Skeletal muscle cell (primary cell): ENCODE measurements around the gene ANO2.
A peak's percentile ranks its signal among the peaks of the same experiment; 100 is the strongest.
"Not testable (repeated sequence)": the region's sequence is repeated elsewhere in the genome, so short reads cannot be mapped to it uniquely, and the experiment has no call there.

Experiments used
- DNase-seq: peaks from one replicate; pipeline ENCODE4 v3.0.0-alpha.2; 2010; ENCODE audit warnings: low read depth
- H3K4me3 ChIP-seq: 2 replicates; pipeline ENCODE4 v1.5.1; 2011; ENCODE audit warnings: low read depth, mild to moderate bottlenecking, control low read depth, low read length, moderate library complexity

The ANO2 gene

DNA sequence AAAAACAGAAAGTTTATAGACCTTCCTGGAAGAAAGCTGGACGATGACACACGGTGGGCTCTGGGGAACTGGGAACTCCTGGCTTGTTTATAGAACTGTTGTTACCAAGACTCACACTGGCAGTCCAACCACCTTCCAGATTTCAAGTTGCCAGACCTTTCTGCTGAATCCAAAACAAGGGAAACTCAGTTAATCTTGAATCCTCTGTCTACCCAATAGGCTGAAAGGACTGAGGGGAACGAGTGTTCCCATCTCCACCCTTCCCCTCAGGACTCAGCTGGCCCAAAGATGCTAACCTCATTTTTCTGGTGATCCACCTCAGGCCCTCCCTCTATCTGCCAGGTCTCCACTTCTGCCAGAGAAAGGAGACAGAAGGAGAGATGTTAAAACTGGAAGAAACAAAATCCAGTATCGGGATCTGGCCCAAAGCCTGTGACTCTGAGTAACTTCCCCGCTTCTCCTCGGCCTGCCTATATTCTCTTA lies 231.4 kb downstream of the ANO2 start:
- H3K4me3 ChIP-seq, result no peak overlapping the region
- DNase-seq, result no peak

DNA sequence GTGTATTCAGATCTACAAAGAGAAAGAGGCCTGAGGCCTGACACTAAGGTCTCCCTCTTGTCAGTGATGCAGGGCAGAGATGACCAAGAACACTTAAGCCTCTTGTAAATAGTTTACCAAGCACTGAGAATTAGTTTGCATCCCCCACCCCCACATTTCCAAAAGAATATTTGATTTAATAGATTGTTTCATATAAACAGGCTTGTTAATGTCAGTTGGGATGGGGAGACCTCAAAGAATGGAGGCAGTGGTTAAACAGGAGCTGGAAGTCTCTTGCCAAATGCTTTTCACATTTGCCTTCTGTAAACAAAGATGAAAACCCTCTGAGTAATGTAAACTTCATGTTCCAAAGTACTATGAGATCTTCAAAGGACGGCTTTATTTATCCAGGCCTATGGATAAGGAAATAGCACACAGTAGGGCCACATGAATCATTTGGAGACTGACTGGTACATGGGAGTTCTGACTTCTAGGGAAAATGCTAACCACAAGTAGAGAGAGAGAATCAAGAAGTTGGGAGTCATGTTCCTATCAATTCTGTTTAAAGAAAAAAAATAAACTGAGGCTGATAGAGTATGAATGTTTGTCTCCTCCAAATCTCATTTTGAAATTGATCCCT lies 234.7 kb downstream of the ANO2 start:
- DNase-seq, result no peak
- H3K4me3 ChIP-seq, result no peak overlapping the region

DNA sequence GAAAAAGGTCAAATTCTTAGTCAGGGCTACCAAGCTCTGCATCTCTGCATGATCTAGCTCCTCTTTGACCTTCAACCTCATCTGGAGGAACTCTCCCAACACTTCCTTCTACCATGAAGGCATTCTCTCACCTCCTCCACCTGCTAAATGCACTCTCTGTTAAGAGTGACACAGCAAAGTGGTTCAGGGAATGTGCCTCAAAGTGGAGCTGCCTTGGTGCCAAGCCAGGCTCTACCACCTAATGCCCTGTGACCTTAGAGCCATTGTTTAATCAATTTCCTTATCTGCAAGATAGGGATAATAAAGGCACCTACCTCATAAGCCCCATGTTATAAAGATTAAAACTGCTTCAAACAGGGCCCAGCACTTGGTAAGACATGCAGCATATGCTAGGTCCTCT lies 236.7 kb downstream of the ANO2 start:
- DNase-seq, result no peak
- H3K4me3 ChIP-seq, result no peak overlapping the region

DNA sequence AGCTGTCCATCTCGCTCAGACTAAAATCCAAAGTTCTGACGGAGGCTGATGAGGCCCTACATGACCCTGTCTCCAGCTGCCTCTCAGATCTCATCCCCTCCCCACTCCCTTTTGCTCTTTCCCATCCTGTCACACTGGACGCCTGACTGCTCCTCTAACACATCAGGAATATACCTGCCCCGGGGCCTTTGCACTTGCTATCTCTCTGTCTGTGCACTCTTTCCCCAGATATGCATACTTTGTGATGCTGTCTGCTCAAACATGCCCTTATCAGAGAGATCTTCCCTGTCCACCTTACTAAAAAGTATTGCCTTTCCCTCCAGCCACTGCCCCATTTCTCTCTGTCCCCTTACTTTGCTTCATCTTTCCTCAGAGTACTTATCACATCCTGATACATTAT lies 238.8 kb downstream of the ANO2 start:
- DNase-seq, result no peak
- H3K4me3 ChIP-seq, result no peak overlapping the region

DNA sequence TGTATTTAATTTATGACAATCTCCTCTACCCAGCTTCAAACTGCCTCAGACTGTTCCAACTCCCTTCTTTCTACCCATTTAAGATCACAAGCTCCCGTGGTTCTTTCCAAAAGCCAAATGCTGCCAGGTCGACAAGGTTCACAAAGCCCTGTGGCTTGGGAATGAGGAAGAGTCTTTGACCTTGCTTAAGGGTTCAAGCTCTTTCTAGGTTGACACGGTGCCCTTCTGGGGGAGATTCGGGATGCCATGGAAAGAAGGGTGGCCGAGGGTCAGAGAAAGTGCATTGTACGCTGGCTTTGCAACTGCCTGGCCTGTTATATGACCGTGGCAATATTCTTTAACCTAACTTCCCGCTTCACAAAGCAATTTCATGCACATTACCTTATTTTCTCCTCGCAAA lies 239.3 kb downstream of the ANO2 start:
- no peak overlapping the region for H3K4me3 ChIP-seq
- no peak for DNase-seq

DNA sequence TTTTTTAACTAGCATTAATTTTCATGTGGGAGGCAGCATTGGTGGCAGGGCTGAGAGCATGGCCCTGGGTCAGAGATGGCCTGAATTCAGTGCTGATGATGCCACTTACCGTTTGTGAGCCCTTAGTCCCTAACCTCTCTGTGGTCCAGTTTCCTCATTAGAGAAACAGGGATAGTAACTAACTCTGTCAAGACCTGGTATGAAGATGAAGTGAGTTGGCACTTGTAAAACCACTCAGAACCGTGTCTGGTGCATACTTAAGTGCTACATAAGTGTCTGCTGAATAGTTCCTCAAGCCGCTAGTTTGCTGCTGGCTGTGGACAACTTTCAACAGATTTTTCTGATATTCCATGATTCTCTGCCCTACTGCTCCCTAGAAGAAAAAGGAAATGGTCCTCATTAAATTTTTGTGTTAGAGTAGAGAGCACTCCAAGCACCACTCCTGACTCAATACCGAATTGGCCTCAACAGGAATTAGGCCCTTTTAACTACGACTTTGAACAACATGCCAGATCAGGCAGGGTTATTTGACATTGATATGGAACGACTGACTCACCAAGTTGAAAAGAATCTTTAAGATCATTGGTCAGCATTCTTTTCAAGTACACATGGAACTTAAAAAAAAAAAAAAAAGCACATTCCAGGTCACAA lies 250.2 kb downstream of the ANO2 start:
- no peak overlapping the region for H3K4me3 ChIP-seq
- DNase-seq, result no peak

DNA sequence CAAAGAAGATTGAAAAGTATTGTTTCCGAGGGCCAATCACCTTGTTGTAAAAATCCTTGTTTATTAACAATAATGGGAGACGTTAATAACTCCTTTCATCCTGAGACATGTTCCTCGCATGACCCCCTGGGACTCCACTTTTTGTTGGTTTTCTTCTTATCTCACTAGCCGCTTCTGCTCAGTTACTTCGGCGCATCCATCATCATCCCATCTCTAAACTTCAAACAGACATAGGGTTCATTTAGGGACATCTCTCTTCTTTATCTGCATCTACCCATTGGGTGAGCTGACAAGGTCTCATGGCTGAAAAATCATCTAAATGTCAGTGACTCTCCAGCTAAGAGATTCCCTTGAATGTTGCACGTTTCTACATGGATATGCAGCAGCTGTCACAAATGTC lies 252.2 kb downstream of the ANO2 start:
- H3K4me3 ChIP-seq, result no peak overlapping the region
- no peak for DNase-seq

DNA sequence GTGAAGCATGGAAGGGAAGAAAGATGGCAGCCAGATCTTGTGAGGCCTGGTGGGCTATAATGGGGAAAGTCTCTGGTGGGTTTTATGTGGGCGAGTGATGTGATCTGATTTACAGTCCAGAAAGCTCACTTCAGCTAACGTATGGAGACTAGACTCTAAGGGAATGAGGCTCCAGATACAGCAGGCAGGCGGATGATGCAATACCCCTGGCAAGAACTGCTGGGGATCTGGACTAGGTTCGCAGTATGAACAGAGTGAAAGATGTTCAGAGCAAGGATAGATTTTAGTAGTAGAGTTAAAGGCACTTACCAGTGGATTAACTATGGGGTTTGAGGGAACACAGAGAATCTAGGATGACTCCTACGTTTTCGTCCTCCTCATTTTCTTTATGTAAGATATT lies 253.1 kb downstream of the ANO2 start:
- no peak overlapping the region for H3K4me3 ChIP-seq
- DNase-seq, result no peak

DNA sequence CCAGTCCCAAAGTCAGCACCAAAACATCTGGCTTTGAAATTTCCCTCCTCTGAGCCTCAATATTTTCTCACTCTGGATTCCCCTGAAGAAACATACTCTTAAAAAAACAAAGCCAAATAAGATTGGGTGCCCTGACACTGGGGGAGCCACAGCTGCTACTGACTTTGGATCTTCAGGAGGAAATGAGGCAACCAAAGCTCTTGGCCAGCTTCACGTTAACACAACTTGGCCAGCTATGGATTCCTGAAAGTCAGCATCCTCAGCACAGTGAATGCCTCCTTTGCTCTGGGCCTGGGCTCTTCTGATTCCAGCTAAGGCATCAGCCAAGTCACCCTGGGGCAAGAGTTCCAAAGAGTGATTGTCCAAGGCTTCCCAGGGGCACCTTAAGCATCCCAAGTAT lies 254.8 kb downstream of the ANO2 start:
- no peak for DNase-seq
- H3K4me3 ChIP-seq, result no peak overlapping the region

DNA sequence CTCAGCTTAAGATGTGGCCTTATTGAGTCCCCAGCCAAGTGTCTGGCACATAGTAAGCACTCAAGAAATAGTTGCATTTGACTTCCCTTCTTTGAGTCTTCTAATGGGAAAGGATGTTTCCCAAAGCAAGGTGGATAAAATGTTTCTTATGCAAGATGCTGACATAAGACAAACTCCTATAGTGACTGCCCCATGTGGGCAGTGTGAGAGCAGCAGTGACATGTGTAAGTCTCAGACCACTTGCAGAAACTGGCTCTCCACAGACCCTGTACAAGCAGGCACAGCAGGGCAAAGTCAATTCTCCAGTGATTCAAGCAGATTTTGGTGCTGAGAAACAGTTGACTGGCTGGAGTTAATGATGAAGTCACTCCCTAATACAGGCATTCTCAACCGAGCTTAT lies 255.3 kb downstream of the ANO2 start:
- no peak for DNase-seq
- no peak overlapping the region for H3K4me3 ChIP-seq

DNA sequence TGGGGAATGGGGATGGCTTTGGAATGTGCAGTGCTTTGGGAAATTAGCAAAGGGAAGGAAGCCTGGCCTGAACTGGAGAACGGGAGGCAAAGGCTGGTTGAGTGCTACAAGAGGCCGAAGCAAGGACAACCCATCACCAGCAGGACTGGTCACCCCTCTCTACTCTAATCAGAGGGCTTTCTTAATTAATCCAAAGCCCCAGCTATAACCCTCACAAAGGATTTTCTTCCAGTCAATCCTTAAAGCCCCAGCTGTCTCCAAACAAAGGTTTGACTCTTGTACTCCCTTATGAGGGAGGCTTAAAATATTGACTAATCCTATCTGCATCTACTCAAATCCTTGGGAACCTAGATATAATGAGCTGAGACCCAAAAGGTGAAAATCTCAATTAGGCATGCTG lies 256.8 kb downstream of the ANO2 start:
- no peak overlapping the region for H3K4me3 ChIP-seq
- DNase-seq, result no peak

DNA sequence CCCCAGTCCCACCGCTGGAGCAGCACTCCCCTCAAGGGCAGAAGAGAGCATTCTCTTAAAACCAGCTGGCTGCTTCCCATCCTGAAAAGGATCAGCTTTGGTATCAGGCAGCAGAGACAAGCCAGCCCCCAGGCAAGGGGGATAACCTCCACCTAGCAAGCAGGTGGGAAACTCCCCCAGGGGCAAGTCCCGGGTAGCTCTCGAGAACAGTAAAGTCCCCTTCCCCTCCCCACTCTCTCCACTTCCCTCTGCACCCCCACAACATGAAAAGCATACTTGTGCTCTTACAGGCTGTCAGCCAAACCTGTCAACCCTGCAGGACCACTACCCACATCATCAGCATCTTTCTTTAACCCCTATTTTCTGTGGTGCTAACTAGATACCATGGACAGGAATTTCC lies 259.1 kb downstream of the ANO2 start:
- no peak for DNase-seq
- no peak overlapping the region for H3K4me3 ChIP-seq

DNA sequence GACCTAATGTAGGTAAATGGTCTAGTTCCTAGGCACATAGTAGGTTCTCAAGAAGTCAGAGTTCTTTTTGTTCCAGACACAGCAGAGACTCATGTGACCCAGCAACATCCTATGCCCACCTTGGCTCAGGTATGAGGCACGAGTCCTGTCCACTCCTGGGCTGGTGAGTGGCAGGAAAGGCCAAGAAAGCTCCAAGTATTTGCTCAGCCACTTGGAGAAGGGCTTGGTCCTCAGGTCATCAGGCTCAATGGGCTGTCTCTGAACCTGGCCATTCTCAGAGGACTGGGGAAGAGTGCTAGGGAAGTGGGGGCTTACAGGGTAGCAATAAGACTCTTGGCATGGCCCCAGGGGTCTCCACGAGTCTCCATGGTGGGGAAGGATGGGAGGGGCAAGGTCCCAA lies 260.1 kb downstream of the ANO2 start:
- no peak for DNase-seq
- H3K4me3 ChIP-seq, result no peak overlapping the region

DNA sequence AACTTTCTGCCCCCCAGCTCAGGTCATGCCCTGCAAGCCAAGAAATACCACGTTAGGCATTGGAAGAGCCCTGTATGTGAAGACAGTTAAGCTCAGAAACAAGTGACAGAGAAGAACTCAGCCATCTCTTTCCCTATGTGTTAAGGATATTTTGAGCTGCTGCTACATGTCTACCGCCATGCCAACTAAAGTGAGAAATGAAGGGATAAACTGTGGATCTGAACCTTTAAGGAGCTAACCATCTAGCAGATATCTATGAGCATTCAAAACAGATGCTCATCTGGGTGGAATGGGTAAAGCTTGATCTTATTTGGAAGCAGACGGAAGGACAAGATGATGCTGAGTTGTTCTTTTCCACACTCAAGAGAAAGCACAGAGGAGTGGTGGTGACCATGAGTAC lies 262.5 kb downstream of the ANO2 start:
- no peak overlapping the region for H3K4me3 ChIP-seq
- DNase-seq, result no peak

DNA sequence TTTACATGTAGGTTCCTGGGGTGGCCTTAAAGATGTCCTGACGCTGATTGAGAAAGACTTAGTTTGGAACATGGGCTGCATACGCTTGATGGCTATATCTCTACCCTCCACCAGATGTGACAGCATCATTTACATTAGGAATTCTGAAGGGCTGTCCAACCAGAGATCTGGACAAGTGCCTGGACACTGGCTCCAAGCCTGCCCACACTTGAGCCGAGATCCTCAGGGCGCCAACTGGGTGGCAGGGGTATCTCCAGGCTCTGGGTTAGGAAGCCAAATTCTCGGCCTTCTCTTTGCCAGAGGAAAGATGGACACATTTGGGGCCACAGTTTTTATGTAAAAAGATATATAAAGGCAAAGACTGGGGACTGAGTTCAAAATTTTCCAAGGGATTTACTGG lies 266.9 kb downstream of the ANO2 start:
- no peak for DNase-seq
- H3K4me3 ChIP-seq, result no peak overlapping the region

DNA sequence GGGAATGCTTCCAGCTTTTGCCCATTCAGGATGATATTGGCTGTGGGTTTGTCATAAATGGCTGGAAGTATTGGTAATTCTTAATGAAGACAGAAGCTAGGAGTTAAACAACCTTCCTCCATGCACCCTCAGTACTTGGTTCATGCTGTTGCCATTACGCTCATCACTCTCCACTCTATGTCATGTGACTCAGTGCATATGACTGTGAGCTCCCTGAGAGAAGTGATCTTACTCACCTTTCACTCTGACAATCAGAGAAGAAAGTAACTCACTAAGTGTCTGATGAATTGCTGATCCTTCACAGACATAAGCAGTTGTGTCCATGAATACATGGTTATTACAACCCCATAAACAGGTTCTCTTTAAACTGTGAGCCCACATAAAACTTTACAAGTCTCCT lies 275.4 kb downstream of the ANO2 start:
- DNase-seq, H3K4me3 ChIP-seq: not testable (repeated sequence)

DNA sequence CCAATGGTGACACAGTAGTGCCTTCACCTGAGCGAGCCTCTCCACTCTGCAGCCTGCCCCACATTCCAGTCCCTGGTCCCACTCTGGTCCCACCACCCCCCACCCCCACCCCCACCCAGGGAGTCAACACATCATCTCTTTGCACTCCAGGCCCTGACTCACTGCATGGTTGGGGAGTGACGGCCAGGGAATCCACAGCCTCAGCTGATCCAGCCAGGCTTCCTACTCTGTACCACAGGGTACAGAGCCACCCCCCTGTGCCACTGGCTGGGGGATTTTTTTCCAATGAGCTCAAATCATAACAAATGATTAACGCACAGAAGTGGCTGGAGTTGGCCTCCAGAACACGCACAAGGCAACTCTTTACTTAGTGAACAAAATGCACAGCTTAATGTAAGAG lies 279.4 kb downstream of the ANO2 start:
- no peak overlapping the region for H3K4me3 ChIP-seq
- DNase-seq, result peak; percentile 62

DNA sequence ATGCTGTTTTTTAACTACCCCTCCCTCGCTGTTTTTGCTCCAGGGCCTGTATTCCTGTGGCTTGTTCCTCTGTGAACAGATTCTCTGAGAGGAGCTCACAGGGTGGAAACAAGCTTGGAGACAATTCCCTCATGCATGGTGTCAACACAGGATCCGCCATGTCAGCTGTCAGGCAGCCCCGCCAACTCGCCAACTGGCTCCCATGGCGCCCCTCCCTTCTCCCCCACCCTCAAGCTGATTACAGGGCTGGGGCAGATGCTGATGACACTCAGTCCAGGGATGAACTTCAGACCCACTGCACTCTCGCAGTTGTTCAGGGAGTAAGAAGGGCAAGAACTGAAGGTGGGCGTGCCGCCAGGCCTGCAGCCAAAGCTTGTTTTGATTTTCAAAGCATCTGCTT lies 283.2 kb downstream of the ANO2 start:
- no peak overlapping the region for H3K4me3 ChIP-seq
- peak; percentile 13 for DNase-seq

DNA sequence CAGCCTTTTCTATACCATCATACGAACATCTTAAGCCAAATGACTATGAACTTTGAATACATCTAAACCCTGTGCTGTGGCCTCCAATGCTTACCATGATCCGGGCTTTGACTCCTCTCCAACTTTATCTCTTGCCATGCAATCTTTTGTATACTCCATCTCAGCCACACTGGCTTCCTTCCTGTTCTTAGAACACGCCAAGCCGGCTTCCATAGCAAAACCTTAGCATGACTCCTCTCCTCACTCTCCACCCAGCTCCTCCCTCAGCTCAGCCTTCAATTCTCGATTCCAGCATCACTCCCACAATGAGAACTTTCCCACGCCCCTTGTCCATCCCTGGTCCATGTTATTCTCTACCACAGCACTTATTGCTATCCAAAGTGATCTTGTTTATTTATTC lies 284.8 kb downstream of the ANO2 start:
- no peak overlapping the region for H3K4me3 ChIP-seq
- DNase-seq, result no peak

DNA sequence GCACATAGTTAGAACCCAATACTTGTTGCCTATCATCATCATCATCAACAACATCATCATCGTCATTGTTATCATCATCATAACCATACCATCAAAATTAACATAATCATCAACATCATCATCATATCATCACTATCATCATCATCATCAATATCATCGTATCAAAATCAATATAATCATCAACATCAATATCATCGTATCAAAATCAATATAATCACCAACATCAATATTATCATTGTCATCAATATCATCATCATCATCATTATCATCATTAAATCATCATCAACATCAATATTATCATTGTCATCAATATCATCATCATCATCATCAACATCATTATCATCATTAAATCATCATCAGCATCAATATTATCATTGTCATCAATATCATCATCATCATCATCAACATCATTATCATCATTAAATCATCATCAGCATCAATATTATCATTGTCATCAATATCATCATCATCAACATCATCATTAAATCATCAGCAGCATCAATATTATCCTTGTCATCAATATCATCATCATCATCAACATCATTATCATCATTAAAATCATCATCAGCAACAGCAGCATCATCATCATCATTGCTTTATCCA lies 286.6 kb downstream of the ANO2 start:
- DNase-seq, H3K4me3 ChIP-seq: not testable (repeated sequence)

DNA sequence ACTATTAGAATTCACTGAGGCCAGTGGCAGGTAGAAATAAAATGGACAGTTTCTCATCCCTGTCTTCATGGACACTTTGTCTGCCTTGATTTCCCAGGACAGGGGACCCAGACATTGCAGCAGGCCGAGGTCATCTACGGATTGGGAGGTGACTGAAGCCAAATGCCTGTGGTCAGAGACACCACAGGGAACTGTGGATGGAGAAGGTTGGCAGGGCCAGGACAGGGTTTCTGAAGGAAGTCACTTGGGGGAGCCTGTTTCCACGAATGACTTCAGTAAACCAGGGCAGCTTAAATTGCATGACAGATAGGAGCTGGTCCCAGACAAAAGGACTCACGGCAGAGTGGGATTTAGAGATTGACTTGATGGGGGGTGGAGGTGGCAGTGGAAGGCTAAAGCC lies 288.2 kb downstream of the ANO2 start:
- H3K4me3 ChIP-seq, result no peak overlapping the region

More for the DNA sequence above, 288.2 kb downstream of the ANO2 start:
- DNase-seq, result no peak
